ACC112 (cell line): ENCODE results near the gene CEBPG.

Experiments
- H2AFZ ChIP-seq: fragments of 200-600 bp; sonication (generic); one replicate; pipeline ENCODE4 v1.6.0; 2017; ENCODE audit warnings: antibody characterized with exemption, low read length; ENCODE audit not compliant: unreplicated experiment
- H3K27ac ChIP-seq: fragments of 200-600 bp; sonication (generic); 2 replicates; pipeline ENCODE4 v1.5.1; 2014; ENCODE audit warnings: low read depth, mild to moderate bottlenecking, antibody characterized with exemption, low read length, moderate library complexity
- H3K27me3 ChIP-seq: fragments of 200-600 bp; sonication (generic); 2 replicates; pipeline ENCODE4 v1.6.1; 2014; ENCODE audit warnings: mild to moderate bottlenecking, antibody characterized with exemption, low read length, moderate library complexity, mixed read lengths; ENCODE audit not compliant: insufficient read depth
- H3K36me3 ChIP-seq: fragments of 200-600 bp; sonication (generic); 2 replicates; pipeline ENCODE4 v1.6.1; 2016; ENCODE audit warnings: mild to moderate bottlenecking, antibody characterized with exemption, low read length, moderate library complexity, mixed read lengths; ENCODE audit not compliant: insufficient read depth
- H3K4me1 ChIP-seq: fragments of 200-600 bp; sonication (generic); one replicate; pipeline ENCODE4 v1.6.1; 2016; ENCODE audit warnings: low read length, mixed read lengths; ENCODE audit not compliant: insufficient read depth, unreplicated experiment, control insufficient read depth
- H3K4me3 ChIP-seq: fragments of 200-600 bp; sonication (generic); 2 replicates; pipeline ENCODE4 v1.5.1; 2014; ENCODE audit warnings: mild to moderate bottlenecking, low read depth, low read length
- H3K79me2 ChIP-seq: fragments of 200-600 bp; sonication (generic); one replicate; pipeline ENCODE4 v1.6.0; 2016; ENCODE audit warnings: low read length; ENCODE audit not compliant: control insufficient read depth, unreplicated experiment, insufficient read depth

Gene CEBPG

DNA sequence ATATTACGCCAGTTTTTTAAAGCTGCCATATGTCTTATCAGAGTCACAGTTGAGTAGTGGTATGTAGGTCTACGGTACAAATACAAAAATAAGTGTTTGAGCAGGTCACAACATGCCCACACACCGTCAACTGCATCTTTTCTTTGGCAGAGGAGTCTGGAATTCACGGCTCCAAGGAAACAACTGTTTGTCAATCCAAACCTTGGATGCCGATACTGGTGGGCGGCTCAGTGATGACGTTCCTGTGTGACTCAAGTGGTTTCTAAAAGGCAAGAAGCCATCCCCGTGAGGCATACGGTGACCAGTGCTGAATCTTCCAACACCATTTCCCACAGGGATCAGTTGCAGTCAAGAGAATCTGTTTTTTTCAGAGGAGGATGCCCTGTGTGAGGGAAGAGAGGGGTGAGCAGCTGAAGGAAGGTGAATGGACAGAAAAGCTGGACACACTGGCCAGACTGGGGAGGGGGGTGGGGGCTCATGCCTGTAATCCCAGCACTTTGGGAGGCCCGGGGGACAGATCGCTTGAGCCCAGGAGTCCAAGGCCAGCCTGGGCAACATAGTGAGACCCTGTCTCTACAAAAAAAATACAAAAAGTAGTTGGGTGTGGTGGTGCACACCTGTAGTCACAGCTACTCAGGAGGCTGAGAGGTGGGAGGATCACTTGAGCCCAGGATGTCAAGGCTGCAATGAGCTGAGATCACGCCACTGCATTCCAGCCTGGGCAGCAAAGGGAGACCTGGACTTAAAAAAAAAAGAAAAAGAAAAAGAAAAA, 22.8 kb upstream of the CEBPG start:
- Histone ChIP-seq H3K4me3 (no peak overlapping the region), H3K27ac (no peak overlapping the region), H3K79me2 (no peaks in the 10 kb centered on the region), H3K36me3 (no peaks in the 10 kb centered on the region), H3K4me1 (no peaks in the 10 kb centered on the region), H3K27me3 (peaks cover 33% of the 10 kb centered on the region; the same call in 1 of the 2 replicates), H2AFZ (no peak overlapping the region)

DNA sequence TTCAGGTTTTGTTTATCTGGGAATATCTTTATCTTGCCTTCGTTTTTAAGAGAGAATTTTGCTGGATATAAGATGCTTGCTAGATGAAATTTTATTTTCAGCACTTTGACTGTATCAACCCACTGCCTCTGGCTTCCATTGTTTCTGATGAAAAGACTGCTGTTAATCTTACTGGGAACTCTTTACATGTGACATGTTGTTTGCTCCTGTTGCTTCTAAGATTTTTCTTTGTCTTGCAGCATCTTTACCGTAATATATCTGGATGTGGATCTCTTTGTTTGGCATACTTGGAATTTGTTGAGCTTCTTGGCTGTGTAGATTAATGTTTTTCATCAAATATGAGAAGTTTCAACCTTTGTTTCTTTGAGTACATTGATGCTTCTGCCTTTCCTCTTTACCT, 18.0 kb upstream of the CEBPG start:
- no peak overlapping the region for H3K4me3 ChIP-seq
- no peak overlapping the region for H2AFZ ChIP-seq
- H3K79me2 ChIP-seq, result no peaks in the 10 kb centered on the region
- no peaks in the 10 kb centered on the region for H3K4me1 ChIP-seq
- H3K27me3 ChIP-seq, result peaks cover 12% of the 10 kb centered on the region; the same call in 1 of the 2 replicates
- no peak overlapping the region for H3K27ac ChIP-seq
- H3K36me3 ChIP-seq, result no peaks in the 10 kb centered on the region

DNA sequence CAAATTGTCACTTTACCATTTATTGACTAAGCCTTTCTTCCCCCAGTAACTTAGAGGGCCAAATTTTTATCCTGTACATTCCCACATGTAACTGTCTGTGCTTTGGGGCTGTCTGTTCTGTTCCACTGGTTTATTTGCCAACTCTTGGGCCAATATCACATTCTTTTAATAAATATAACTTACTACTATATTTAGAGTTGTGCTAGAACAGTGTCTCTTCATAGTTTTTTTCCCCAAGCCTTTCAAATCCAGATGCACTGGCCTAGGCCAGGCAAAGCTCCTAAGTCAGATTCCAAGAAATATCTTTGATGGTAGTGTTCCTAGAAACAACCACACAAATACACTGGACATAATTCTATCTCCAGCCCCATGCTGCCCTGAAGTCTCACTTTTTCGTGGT, 16.0 kb upstream of the CEBPG start:
- Histone ChIP-seq H3K79me2 (no peaks in the 10 kb centered on the region), H3K4me3 (no peak overlapping the region), H3K4me1 (no peaks in the 10 kb centered on the region), H3K27ac (no peak overlapping the region), H3K36me3 (no peaks in the 10 kb centered on the region), H2AFZ (no peak overlapping the region), H3K27me3 (peaks cover 27% of the 10 kb centered on the region; the same call in 1 of the 2 replicates)

GRCh38 chr19:33358408-33358807, 15.1 kb upstream of the CEBPG start:
- no peaks in the 10 kb centered on the region for H3K79me2 ChIP-seq
- no peak overlapping the region for H2AFZ ChIP-seq
- H3K36me3 ChIP-seq, result no peaks in the 10 kb centered on the region
- H3K4me3 ChIP-seq, result no peak overlapping the region
- no peak overlapping the region for H3K27ac ChIP-seq
- H3K4me1 ChIP-seq, result no peaks in the 10 kb centered on the region
- peaks cover 30% of the 10 kb centered on the region; the same call in 1 of the 2 replicates for H3K27me3 ChIP-seq

- no peaks in the 10 kb centered on the region for H3K4me1 ChIP-seq
- no peak overlapping the region for H3K4me3 ChIP-seq
- H3K79me2 ChIP-seq, result no peaks in the 10 kb centered on the region
- no peak overlapping the region for H3K27ac ChIP-seq
- no peak overlapping the region for H2AFZ ChIP-seq
- no peaks in the 10 kb centered on the region for H3K36me3 ChIP-seq
- H3K27me3 ChIP-seq, result peaks cover 36% of the 10 kb centered on the region; the same call in 1 of the 2 replicates
Measured at GRCh38 chr19:33359581-33359980, 13.9 kb upstream of the CEBPG start.

DNA sequence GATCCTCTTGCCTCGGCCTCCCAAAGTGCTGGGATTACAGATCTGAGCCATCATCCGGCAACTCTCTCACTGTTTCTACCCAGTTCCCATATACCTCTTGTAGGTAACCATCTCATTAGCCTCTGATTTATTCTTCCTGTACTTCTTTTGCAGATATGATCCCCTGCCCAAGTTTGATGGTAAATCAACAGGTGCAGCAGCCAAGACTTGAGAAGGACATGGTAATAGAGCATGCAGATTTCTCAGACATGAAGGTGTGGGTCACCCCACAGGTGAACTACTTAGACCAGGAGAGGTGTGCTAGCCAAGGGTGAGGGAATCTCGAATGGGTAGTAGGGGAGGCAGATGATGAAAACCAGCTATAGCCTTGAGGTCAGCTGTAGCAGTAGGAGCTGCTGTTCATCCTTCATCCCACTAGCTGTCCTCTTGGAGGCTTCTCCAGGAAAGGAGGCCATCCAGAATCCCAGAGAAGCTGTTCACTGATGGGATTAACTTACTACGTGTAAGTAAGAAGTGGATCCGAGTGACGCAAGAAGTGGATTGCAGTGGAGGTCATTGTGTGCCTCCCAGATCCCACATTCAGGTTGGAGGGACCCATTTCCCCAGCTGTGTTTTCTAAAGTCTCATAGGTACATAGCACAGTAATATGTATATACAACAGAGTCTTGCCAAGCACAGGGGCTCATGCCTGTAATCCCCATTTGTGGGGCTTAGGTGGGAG, 10.8 kb upstream of the CEBPG start:
- no peaks in the 10 kb centered on the region for H3K79me2 ChIP-seq
- no peak overlapping the region for H3K27ac ChIP-seq
- H2AFZ ChIP-seq, result no peak overlapping the region
- peaks cover under 1% of the 10 kb centered on the region for H3K4me1 ChIP-seq
- no peak overlapping the region for H3K4me3 ChIP-seq
- H3K36me3 ChIP-seq, result no peaks in the 10 kb centered on the region
- peaks cover 45% of the 10 kb centered on the region; the same call in 1 of the 2 replicates for H3K27me3 ChIP-seq

- peaks cover 45% of the 10 kb centered on the region; the same call in 1 of the 2 replicates for H3K27me3 ChIP-seq
- no peaks in the 10 kb centered on the region for H3K36me3 ChIP-seq
- H3K4me1 ChIP-seq, result peaks cover 7% of the 10 kb centered on the region
- H3K4me3 ChIP-seq, result no peak overlapping the region
- no peaks in the 10 kb centered on the region for H3K79me2 ChIP-seq
- no peak overlapping the region for H3K27ac ChIP-seq
- H2AFZ ChIP-seq, result no peak overlapping the region
Measured at GRCh38 chr19:33363476-33363875, 10.0 kb upstream of the CEBPG start.

DNA sequence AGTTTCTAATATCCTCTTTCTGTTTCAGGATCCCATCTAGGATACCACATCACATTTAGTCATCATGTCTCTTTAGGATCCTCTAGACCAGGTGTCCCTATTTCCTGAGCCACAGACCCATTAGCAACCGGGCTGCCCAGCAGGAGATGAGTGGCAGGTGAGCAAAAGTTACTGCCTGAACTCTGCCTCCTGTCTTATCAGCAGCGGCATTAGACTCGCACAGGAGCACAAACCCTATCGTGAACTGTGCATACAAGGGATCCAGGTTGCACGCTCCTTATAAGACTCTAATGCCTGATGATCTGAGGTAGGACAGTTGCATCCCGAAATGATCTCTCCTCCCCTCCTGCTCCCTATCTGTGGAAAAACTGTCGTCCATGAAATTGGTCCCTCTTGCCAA, 7.8 kb upstream of the CEBPG start:
- H2AFZ ChIP-seq, result no peak overlapping the region
- peaks cover 9% of the 10 kb centered on the region for H3K4me1 ChIP-seq
- peaks cover 31% of the 10 kb centered on the region; the same call in 1 of the 2 replicates for H3K27me3 ChIP-seq
- H3K79me2 ChIP-seq, result no peaks in the 10 kb centered on the region
- H3K36me3 ChIP-seq, result no peaks in the 10 kb centered on the region
- H3K4me3 ChIP-seq, result no peak overlapping the region
- H3K27ac ChIP-seq, result no peak overlapping the region

DNA sequence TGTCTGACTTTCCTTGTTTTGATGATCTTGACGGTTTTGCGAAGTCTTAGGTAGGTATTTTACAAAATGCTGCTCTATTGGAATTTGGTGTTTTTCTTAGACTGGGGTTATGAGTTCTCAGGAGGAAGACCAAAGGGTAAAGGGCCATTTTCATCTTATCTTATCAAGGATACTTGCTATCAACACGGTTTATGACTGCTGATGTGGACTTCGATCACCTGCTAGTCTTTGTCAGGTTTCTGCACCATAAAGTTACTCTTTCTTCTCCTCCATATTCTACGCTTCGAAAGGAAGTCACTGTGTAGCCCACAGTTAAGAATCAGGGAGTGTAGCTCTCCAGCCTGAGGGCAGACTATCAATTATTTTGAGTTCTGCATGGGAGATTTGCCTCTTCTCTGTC, 7.4 kb upstream of the CEBPG start:
- Histone ChIP-seq H3K79me2 (no peaks in the 10 kb centered on the region), H3K4me1 (peaks cover 9% of the 10 kb centered on the region), H3K36me3 (no peaks in the 10 kb centered on the region), H3K4me3 (no peak overlapping the region), H3K27ac (no peak overlapping the region), H3K27me3 (peaks cover 28% of the 10 kb centered on the region; the same call in 1 of the 2 replicates), H2AFZ (no peak overlapping the region)

GRCh38 chr19:33366897-33367296, 6.6 kb upstream of the CEBPG start:
- Histone ChIP-seq H3K27ac (no peak overlapping the region), H3K4me1 (peaks cover 9% of the 10 kb centered on the region), H3K27me3 (peaks cover 24% of the 10 kb centered on the region; the same call in 1 of the 2 replicates), H2AFZ (no peak overlapping the region), H3K79me2 (no peaks in the 10 kb centered on the region), H3K36me3 (no peaks in the 10 kb centered on the region), H3K4me3 (no peak overlapping the region)
